ENCODE results near the gene DENND1A.

The DENND1A gene

GRCh38 chr9:123551734-123552133 lies 378.2 kb downstream of the DENND1A start:
- DNase-seq = no peak

GRCh38 chr9:123550797-123551196 lies 379.1 kb downstream of the DENND1A start:
- no peak for DNase-seq

GRCh38 chr9:123550012-123550411 lies 379.9 kb downstream of the DENND1A start:
- no peak for DNase-seq

- DNase-seq = no peak
Measured at GRCh38 chr9:123548741-123549545, 381.0 kb downstream of the DENND1A start.

- no peak for DNase-seq
Measured at GRCh38 chr9:123544007-123544827, 385.7 kb downstream of the DENND1A start.

GRCh38 chr9:123543492-123543891 lies 386.4 kb downstream of the DENND1A start:
- no peak for DNase-seq

- DNase-seq = no peak
Measured at GRCh38 chr9:123542435-123543225, 387.3 kb downstream of the DENND1A start.

- DNase-seq = no peak
Measured at GRCh38 chr9:123541411-123541810, 388.5 kb downstream of the DENND1A start.

- no peak for DNase-seq
Measured at GRCh38 chr9:123540457-123540856, 389.5 kb downstream of the DENND1A start.

GRCh38 chr9:123537809-123538208 lies 392.1 kb downstream of the DENND1A start:
- DNase-seq = no peak

GRCh38 chr9:123536455-123536868 lies 393.5 kb downstream of the DENND1A start:
- no peak for DNase-seq

GRCh38 chr9:123534336-123534735 lies 395.6 kb downstream of the DENND1A start:
- no peak for DNase-seq

GRCh38 chr9:123530244-123530643 lies 399.7 kb downstream of the DENND1A start:
- no peak for DNase-seq

GRCh38 chr9:123528501-123528900 lies 401.4 kb downstream of the DENND1A start:
- DNase-seq = no peak

GRCh38 chr9:123527981-123528380 lies 401.9 kb downstream of the DENND1A start:
- no peak for DNase-seq

GRCh38 chr9:123525957-123526356 lies 404.0 kb downstream of the DENND1A start:
- no peak for DNase-seq

GRCh38 chr9:123525424-123525823 lies 404.5 kb downstream of the DENND1A start:
- DNase-seq = no peak

- no peak for DNase-seq
Measured at GRCh38 chr9:123524866-123525265, 405.1 kb downstream of the DENND1A start.

GRCh38 chr9:123523845-123524244 lies 406.1 kb downstream of the DENND1A start:
- no peak for DNase-seq

GRCh38 chr9:123523001-123523400 lies 406.9 kb downstream of the DENND1A start:
- DNase-seq = no peak

GRCh38 chr9:123522251-123522650 lies 407.7 kb downstream of the DENND1A start:
- no peak for DNase-seq

GRCh38 chr9:123518338-123518737 lies 411.6 kb downstream of the DENND1A start:
- DNase-seq = no peak

- no peak for DNase-seq
Measured at GRCh38 chr9:123517512-123517911, 412.4 kb downstream of the DENND1A start.

Data from CD4-positive, alpha-beta T cell treated with Interleukin-15 for 1 hour (primary cell).